ENCODE data around the gene RSBN1L.
A peak's percentile ranks its signal among the peaks of the same experiment; 100 is the strongest.
"Not testable (repeated sequence)": the region's sequence is repeated elsewhere in the genome, so short reads cannot be mapped to it uniquely, and the experiment has no call there.

The RSBN1L gene

GRCh38 chr7:77766801-77767605, 70.7 kb downstream of the RSBN1L start:
- no peak for TF ChIP-seq CTCF (IDR thresholded peaks at IDR 0.05; ENCODE audit: insufficient read depth, missing control alignments)
- FAIRE-seq (no peak), DNase-seq (ENCODE audit: insufficient read length, low spot score) (no peak)

DNA sequence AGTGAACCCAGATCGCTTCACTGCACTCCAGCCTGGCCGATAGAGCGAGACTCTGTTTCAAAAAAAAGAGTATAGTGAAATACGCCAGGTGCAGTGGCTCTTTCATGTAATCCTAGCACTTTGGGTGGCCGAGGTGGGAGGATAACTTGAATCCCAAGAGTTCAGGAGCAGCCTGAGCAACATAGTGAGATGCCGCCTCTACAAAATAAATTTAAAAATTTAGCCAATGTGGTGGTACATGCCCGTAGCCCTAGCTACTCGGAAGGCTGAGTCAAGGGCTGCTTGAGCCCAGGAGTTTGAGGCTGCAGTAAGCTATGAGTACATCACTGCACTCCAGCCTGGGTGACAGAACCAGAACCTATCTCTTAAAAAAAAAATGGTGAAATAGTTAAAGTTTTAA, 74.1 kb downstream of the RSBN1L start:
- DNase-seq (ENCODE audit: insufficient read length, low spot score) (no peak), FAIRE-seq (no peak)
- no peak for TF ChIP-seq CTCF (IDR thresholded peaks at IDR 0.05; ENCODE audit: insufficient read depth, missing control alignments)

- no peak for TF ChIP-seq CTCF (IDR thresholded peaks at IDR 0.05; ENCODE audit: insufficient read depth, missing control alignments)
- DNase-seq (ENCODE audit: insufficient read length, low spot score) (no peak), FAIRE-seq (no peak)
Measured at GRCh38 chr7:77771901-77772300, 75.6 kb downstream of the RSBN1L start.

- TF ChIP-seq CTCF (IDR thresholded peaks at IDR 0.05; ENCODE audit: insufficient read depth, missing control alignments), result no peak
- FAIRE-seq, result peak; percentile 44
- DNase-seq (ENCODE audit: insufficient read length, low spot score), result no peak
Measured at GRCh38 chr7:77778535-77778934, 82.3 kb downstream of the RSBN1L start.

- no peak for TF ChIP-seq CTCF (IDR thresholded peaks at IDR 0.05; ENCODE audit: insufficient read depth, missing control alignments)
- FAIRE-seq (no peak), DNase-seq (ENCODE audit: insufficient read length, low spot score) (no peak)
Measured at GRCh38 chr7:77782383-77782782, 86.1 kb downstream of the RSBN1L start.

GRCh38 chr7:77783111-77783510, 86.9 kb downstream of the RSBN1L start:
- FAIRE-seq (no peak), DNase-seq (ENCODE audit: insufficient read length, low spot score) (no peak)
- TF ChIP-seq CTCF (IDR thresholded peaks at IDR 0.05; ENCODE audit: insufficient read depth, missing control alignments), result no peak

- FAIRE-seq (no peak), DNase-seq (ENCODE audit: insufficient read length, low spot score) (no peak)
- TF ChIP-seq CTCF (IDR thresholded peaks at IDR 0.05; ENCODE audit: insufficient read depth, missing control alignments), result no peak
Measured at GRCh38 chr7:77783545-77783944, 87.3 kb downstream of the RSBN1L start.

DNA sequence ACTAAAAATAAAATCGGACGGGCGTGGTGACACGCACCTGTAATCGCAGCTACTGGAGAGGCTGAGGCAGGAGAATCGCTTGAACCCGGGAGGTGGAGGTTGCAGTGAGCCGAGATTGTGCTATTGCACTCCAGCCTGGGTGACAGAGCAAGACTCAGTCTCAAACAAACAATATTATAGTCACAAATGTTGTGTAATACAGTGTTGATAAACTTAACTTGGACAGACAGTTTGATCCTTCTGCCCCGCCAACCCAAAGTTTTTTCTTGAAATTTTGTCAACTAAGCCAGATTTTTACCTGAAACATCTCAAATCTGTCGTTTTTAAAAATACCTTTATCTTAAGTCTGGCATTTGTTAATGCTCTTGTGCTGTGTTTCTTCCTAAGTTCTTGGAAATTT, 88.2 kb downstream of the RSBN1L start:
- not testable (repeated sequence) for FAIRE-seq; DNase-seq (ENCODE audit: insufficient read length, low spot score)

All from D721Med (cell line).